Liver (tissue), 3 donors: ENCODE data around the gene HMGB4.

Experiments
- ATF3 ChIP-seq: IDR thresholded peaks from 2 replicates; pipeline ENCODE4 v1.6.1; 2016; ENCODE audit warnings: antibody characterized with exemption
- CTCF ChIP-seq: fragments of 150-350 bp; IDR thresholded peaks from 2 replicates; pipeline ENCODE4 v1.5.1; 2017; ENCODE audit warnings: improper control_type of control experiment, low read depth, low read length; ENCODE audit not compliant: missing input control
- GABPA ChIP-seq, 2 donors: IDR thresholded peaks in 1 of 2; conservative IDR thresholded peaks in 1 of 2; 2 replicates each; pipeline ENCODE4 v1.6.1; 2016; ENCODE audit warnings: antibody characterized with exemption in 2 of 2, mild to moderate bottlenecking in 1 of 2, moderate library complexity in 1 of 2
- JUND ChIP-seq, 2 donors: IDR thresholded peaks; 2 replicates each; pipeline ENCODE4 v1.6.1; 2016; ENCODE audit warnings: antibody characterized with exemption in 2 of 2
- REST ChIP-seq: IDR thresholded peaks from 2 replicates; pipeline ENCODE4 v1.6.1; 2016; ENCODE audit warnings: antibody characterized with exemption, mild to moderate bottlenecking
- SP1 ChIP-seq: IDR thresholded peaks from 2 replicates; pipeline ENCODE4 v1.6.1; 2018; ENCODE audit warnings: antibody characterized with exemption, mild to moderate bottlenecking
- TAF1 ChIP-seq: conservative IDR thresholded peaks from 2 replicates; pipeline ENCODE4 v1.6.1; 2016; ENCODE audit warnings: antibody characterized with exemption, mild to moderate bottlenecking
- ZBTB33 ChIP-seq: IDR thresholded peaks from 2 replicates; pipeline ENCODE4 v1.6.1; 2016; ENCODE audit warnings: antibody characterized with exemption
- TF ChIP-seq, protein P1 (sequence below): IDR thresholded peaks from 2 replicates; pipeline ENCODE4 v1.6.1; 2016; ENCODE audit warnings: antibody characterized with exemption
- donor health status: healthy.
- donor health status: healthy.

DNA sequence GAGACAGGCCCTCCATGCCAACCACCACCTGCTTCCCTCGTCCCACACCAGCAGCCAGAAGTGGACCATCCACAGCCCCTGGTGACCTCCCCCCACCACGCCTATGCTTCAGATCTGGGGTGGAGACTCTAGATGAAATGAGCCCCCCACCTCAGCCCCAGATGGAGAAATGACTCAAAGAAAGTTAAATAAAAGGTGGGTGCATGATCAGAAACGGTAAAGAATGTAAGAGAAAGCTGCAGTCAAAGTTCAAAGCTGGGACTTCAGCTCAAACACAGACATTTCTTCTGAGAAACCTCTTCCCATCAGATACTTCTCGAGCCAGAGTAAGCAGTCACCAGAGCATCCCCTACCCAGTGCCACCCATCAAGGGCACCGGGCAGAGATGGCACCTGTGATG lies 43.1 kb upstream of the HMGB4 start:
- TF ChIP-seq ZBTB33 (no peak), CTCF (no peak), JUND (IDR thresholded peaks at IDR 0.05) (no peak), REST (no peak), ATF3 (no peak), SP1 (no peak), TAF1 (no peak), GABPA (IDR thresholded peaks at IDR 0.05 in 1 of 2, conservative IDR thresholded peaks at IDR 0.05 in 1 of 2) (no peak)
- TF ChIP-seq, protein P1, sequence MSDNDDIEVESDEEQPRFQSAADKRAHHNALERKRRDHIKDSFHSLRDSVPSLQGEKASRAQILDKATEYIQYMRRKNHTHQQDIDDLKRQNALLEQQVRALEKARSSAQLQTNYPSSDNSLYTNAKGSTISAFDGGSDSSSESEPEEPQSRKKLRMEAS, result no peak
